HCEC 1CT (cell line): Measurements from ENCODE around the gene ATP5F1C.
A peak's percentile ranks its signal among the peaks of the same experiment; 100 is the strongest.
"Not testable (repeated sequence)": the region's sequence is repeated elsewhere in the genome, so short reads cannot be mapped to it uniquely, and the experiment has no call there.

ENCODE experiments used
- DNase-seq: peaks from one replicate; pipeline ENCODE4 v3.0.0-alpha.2; 2017

ATP5F1C gene

DNA sequence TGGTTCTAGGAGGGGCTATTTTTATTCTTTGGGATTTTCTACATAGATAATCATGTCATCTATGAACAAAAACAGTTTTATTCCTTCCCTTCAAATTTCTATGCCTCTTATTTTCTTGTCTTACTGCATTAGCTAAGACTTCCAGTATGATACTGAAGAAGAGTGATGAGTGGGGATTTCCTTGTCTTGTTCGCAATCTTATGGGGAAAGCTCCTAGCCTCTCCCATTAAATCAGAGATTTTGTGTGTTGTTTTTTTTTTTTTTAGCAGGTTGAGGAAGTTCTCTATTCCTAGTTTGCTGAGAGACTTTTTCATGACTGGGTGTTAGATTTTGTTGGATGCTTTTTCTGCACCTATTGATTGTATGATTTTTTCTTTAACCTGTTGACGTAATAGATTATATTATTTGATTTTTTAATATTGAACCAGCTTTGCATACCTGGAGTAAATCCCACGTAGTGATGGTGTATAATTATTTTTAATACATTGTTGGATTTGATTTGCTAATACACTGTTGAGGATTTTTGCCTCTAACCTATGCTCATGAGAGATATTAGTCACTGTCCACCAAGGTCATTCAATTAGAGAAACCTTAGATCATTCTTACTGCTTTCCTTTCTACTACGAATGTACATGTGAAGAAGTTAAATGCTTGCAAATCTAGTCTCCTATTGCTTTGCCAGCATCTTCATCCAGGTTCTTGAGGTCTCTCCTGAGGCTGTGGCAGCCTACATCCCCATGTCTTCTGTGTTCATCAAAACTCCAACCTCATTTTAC, 6.5 kb downstream of the ATP5F1C start:
- no peak for DNase-seq

DNA sequence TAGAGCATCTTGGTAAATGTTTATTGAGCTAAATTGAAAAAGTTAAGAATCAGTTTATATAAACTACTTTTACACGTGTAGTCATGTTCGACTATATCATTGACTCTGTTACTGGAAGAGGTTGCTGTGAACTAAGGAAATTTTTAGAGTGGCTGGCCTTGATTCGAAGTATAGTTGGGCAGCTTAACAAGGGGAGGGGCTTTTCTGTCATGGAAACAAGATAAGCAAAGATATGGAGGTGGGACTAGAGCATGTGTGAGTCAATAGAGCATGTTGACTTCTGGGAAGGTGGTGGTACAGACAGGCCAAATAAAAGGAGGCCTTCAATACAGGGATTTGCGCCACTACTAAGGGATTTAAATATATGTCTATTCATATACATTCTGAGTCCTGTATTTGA, 7.6 kb downstream of the ATP5F1C start:
- DNase-seq, result no peak

GRCh38 chr10:7797582-7797981, 9.6 kb downstream of the ATP5F1C start:
- peak; percentile 94 for DNase-seq

- DNase-seq, result no peak
Measured at GRCh38 chr10:7802606-7803005, 14.6 kb downstream of the ATP5F1C start.

DNA sequence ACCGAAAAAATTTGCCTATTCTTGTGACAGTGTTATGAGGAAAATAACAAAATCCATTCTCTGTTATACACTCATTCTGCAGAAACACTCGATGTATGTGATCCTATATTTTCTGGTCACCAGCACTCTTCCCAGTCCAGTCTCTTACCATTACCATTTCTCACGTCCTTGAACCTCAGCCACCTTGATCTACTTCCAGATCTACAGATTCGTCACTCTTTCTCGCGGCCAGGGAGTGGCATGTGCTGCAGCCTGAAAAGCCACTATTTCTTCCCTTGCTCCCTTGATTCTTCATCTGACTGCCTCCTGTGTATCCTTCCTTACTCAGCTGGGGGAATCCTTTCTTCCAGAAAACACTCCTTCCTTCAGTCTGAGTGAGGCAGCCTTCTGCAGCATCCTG, 16.2 kb downstream of the ATP5F1C start:
- DNase-seq, result no peak

DNA sequence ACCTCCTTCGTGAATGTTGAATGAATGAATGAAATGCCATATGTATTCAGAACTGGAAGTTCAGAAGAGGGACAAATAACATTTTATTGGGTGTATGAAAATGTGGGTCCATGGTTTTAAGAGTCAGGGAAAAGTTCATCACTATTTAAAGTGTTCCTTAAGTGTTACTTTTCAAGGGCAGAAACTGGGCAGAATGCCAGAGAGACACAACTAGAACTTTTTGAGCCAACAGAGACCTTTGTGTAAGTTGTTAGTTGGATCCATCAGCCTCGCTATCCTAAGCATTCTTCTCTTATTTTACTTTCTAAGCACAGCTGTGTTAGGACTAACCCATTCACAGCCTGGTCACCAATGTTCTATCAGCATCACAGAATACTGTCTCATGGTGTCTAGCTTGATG, 16.8 kb downstream of the ATP5F1C start:
- no peak for DNase-seq

DNA sequence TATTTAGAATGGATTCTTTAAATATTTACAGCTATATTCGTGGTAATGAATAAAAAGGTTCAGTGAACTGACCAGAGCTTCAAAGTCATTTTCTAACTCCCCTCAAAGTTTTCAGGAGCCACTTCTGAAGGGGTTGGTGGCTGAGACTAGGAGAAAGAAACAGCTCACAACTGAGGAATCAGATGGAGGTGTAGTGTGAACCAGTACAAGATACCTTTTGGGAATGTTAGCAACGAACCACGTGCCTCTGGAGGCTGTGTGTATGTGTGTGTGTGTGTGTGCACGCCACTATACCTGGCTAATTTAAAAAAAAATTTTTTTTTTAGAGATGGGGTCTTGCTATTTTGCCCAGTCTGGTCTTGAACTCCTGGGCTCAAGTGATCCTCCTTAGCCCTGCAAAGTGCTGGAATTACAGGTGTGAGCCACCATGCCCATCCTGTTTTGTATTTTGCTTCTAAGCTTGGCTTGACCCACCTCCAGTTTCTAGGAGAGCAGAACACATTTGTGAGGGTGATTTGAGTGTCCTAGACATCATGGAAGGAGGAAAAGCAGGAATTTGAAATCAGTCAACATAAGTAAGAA, 20.8 kb downstream of the ATP5F1C start:
- DNase-seq, result no peak

- DNase-seq, result no peak
Measured at GRCh38 chr10:7810443-7810842, 22.5 kb downstream of the ATP5F1C start.

DNA sequence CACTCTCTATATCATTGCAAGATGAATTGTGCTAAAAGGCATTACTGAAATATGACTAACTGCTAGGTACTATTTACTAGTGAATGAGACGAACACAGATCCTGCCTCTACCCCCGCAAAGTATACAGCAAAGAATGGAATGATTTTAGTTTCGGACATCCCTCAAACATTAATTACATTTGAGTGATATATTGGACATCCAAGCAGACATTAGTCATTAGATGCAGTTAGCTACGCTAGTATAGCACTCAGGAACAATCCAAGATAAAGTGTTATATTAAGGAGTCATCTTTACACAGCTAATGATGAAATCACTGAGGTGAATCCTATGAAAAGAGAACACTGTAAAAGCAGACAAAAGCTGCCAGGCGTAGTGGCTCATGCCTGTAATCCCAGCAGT, 23.0 kb downstream of the ATP5F1C start:
- DNase-seq, result no peak

GRCh38 chr10:7811743-7812142, 23.8 kb downstream of the ATP5F1C start:
- not testable (repeated sequence) for DNase-seq

DNA sequence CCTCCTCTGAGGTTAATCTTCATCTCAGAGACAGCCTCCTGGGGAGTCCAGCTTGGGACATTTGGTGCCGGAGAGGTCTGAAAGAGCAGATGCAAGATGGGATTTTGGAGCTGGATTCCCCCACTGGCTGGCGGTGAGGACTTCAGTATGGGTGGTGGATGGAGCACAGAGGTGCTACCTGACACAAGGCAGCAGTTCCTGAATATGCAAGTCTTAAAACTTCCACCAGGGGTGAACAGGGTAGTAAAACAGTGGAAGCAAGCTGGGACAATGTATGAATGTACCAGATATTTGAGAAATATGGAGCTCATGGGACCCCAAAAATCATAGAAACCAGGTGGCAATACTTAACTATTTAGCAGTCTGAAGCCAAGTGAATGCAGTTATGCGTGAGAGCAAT, 25.5 kb downstream of the ATP5F1C start:
- no peak for DNase-seq

GRCh38 chr10:7817576-7817975, 29.6 kb downstream of the ATP5F1C start:
- no peak for DNase-seq

- DNase-seq, result no peak
Measured at GRCh38 chr10:7817984-7818294, 30.0 kb downstream of the ATP5F1C start.

- peak; percentile 82 for DNase-seq
Measured at GRCh38 chr10:7818295-7819120, 30.5 kb downstream of the ATP5F1C start, which contains the start of gene TAF3. Gene TAF3 (plus strand): TSS chr10:7818505. CDS start chr10:7818710, 205 bp downstream.

GRCh38 chr10:7819121-7819460, 31.1 kb downstream of the ATP5F1C start:
- DNase-seq, result peak; percentile 61

DNA sequence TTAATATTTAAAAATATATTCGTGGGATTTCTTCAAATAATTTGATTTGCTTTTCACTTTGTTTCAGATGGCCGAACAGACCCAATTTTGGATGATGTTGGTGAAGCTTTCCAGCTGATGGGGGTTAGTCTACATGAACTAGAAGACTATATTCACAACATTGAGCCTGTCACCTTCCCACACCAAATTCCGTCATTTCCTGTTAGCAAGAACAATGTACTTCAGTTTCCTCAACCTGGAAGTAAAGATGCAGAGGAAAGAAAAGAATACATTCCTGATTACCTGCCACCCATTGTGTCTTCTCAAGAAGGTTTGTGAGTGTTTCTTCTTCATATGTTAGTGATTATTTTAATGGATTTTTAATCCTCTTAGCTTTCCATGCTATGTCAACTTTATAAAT, 36.3 kb downstream of the ATP5F1C start:
- DNase-seq, result no peak

DNA sequence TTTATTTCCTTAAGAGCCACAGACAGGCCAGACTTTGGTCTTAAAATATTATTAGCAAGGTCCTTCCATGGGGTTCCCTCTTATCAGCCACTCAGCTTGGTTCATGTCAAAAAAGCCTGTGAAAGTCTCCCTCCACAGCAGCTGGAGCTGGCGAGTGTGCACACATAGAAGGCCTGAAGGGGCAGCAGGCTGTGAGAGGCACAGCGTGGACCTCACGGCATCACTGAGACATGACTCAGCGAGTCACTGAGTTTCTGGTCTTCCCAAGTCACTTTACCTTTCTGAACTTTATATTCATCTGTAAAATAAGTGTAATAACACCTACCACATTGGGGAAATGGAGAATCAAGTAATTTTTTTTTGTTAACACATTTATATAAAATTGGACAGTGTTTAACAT, 39.0 kb downstream of the ATP5F1C start:
- DNase-seq, result peak; percentile 56

GRCh38 chr10:7829289-7829834, 41.4 kb downstream of the ATP5F1C start:
- no peak for DNase-seq

GRCh38 chr10:7832060-7832459, 44.1 kb downstream of the ATP5F1C start:
- no peak for DNase-seq

DNA sequence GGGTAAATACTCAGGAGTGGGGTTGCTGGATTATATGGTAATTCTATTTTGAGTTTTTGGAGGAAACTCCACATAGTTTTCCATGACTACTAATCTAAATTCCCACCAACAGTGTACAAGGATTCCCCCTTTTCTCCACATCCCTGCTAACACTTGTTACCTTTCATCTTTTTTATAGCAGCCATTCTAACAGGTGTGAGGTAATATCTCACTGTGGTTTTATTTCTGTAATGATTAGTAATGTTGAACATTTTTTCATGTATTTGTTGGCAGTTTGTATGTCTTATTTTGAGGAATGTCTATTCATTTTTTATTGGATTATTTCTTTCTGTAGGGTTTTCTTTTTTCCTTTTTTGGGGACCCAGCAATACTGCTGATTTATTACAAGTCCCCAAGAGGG, 45.2 kb downstream of the ATP5F1C start:
- no peak for DNase-seq

DNA sequence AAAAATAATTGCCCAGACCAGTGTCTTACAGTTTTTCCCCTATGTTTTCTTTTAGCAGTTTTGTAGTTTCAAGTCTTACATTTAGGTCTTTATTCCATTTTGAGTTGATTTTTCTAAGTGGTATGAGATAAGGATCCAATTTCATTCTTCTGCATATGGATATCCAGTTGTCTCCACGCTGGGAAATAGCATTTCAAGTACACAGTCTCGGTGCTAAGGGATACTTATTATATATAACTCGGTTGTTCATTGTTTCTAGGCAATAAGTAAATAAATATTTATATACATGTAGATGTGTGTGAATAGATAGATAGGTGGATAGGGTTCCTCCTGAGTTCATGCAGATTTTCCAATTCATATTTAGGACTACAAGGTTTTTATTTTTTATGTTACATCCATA, 46.3 kb downstream of the ATP5F1C start:
- DNase-seq, result no peak

- DNase-seq, result no peak
Measured at GRCh38 chr10:7836571-7836970, 48.6 kb downstream of the ATP5F1C start.

- DNase-seq, result peak; percentile 75
Measured at GRCh38 chr10:7846591-7846990, 58.6 kb downstream of the ATP5F1C start.
